ENCODE measurements around the gene AQP3.
"Not testable (repeated sequence)": the region's sequence is repeated elsewhere in the genome, so short reads cannot be mapped to it uniquely, and the experiment has no call there.

AQP3 gene

GRCh38 chr9:33465096-33465495, 17.7 kb upstream of the AQP3 start:
- DNase-seq (ENCODE audit: low read depth, low spot score): no peak

- no peak for DNase-seq (ENCODE audit: low read depth, low spot score)
Measured at GRCh38 chr9:33464045-33464636, 16.7 kb upstream of the AQP3 start.

GRCh38 chr9:33463151-33463550, 15.8 kb upstream of the AQP3 start:
- DNase-seq (ENCODE audit: low read depth, low spot score): no peak

- DNase-seq (ENCODE audit: low read depth, low spot score): no peak
Measured at GRCh38 chr9:33461492-33461891, 14.1 kb upstream of the AQP3 start.

- DNase-seq (ENCODE audit: low read depth, low spot score): no peak
Measured at GRCh38 chr9:33460854-33461253, 13.5 kb upstream of the AQP3 start.

GRCh38 chr9:33459115-33459514, 11.7 kb upstream of the AQP3 start:
- no peak for DNase-seq (ENCODE audit: low read depth, low spot score)

GRCh38 chr9:33458444-33458843, 11.1 kb upstream of the AQP3 start:
- peak; percentile 45 for DNase-seq (ENCODE audit: low read depth, low spot score)

GRCh38 chr9:33455945-33456344, 8.6 kb upstream of the AQP3 start:
- no peak for DNase-seq (ENCODE audit: low read depth, low spot score)

- DNase-seq (ENCODE audit: low read depth, low spot score): not testable (repeated sequence)
Measured at GRCh38 chr9:33455456-33455855, 8.1 kb upstream of the AQP3 start.

GRCh38 chr9:33454661-33455026, 7.3 kb upstream of the AQP3 start:
- DNase-seq (ENCODE audit: low read depth, low spot score): not testable (repeated sequence)

- no peak for DNase-seq (ENCODE audit: low read depth, low spot score)
Measured at GRCh38 chr9:33453999-33454660, 6.7 kb upstream of the AQP3 start.

- no peak for DNase-seq (ENCODE audit: low read depth, low spot score)
Measured at GRCh38 chr9:33453286-33453860, 6.0 kb upstream of the AQP3 start.

- peak; percentile 89 for DNase-seq (ENCODE audit: low read depth, low spot score)
Measured at GRCh38 chr9:33452828-33453271, 5.5 kb upstream of the AQP3 start.

GRCh38 chr9:33450621-33451146, 3.3 kb upstream of the AQP3 start:
- DNase-seq (ENCODE audit: low read depth, low spot score): no peak

- DNase-seq (ENCODE audit: low read depth, low spot score): no peak
Measured at GRCh38 chr9:33449715-33450114, 2.3 kb upstream of the AQP3 start.

- DNase-seq (ENCODE audit: low read depth, low spot score): no peak
Measured at GRCh38 chr9:33447799-33448553, 583 bp upstream of the AQP3 start.

- DNase-seq (ENCODE audit: low read depth, low spot score): no peak
Measured at GRCh38 chr9:33446240-33446945, 1.0 kb downstream of the AQP3 start.

- DNase-seq (ENCODE audit: low read depth, low spot score): no peak
Measured at GRCh38 chr9:33445389-33446239, 1.8 kb downstream of the AQP3 start.

- no peak for DNase-seq (ENCODE audit: low read depth, low spot score)
Measured at GRCh38 chr9:33443464-33444154, 3.8 kb downstream of the AQP3 start.

- DNase-seq (ENCODE audit: low read depth, low spot score): no peak
Measured at GRCh38 chr9:33443047-33443446, 4.3 kb downstream of the AQP3 start.
